Activated CD8-positive, alpha-beta memory T cell treated with anti-CD3 and anti-CD28 coated beads, Interleukin-2, amount 50 U/mL, for 48 hours (primary cell): ENCODE measurements around the gene MKNK1.
A peak's percentile ranks its signal among the peaks of the same experiment; 100 is the strongest.

Experiments used
- DNase-seq: peaks from one replicate; pipeline ENCODE4 v3.0.0-alpha.2; 2020

Gene MKNK1

GRCh38 chr1:46557403-46557802, 46.7 kb downstream of the MKNK1 start:
- no peak for DNase-seq

- DNase-seq = no peak
Measured at GRCh38 chr1:46556822-46557221, 47.2 kb downstream of the MKNK1 start.

- no peak for DNase-seq
Measured at GRCh38 chr1:46555826-46556619, 48.0 kb downstream of the MKNK1 start.

- no peak for DNase-seq
Measured at GRCh38 chr1:46554597-46555381, 49.3 kb downstream of the MKNK1 start.

- no peak for DNase-seq
Measured at GRCh38 chr1:46554236-46554596, 49.9 kb downstream of the MKNK1 start.

- DNase-seq = no peak
Measured at GRCh38 chr1:46553506-46553905, 50.6 kb downstream of the MKNK1 start.

- DNase-seq = no peak
Measured at GRCh38 chr1:46552357-46553237, 51.5 kb downstream of the MKNK1 start.

- DNase-seq = no peak
Measured at GRCh38 chr1:46551597-46552095, 52.4 kb downstream of the MKNK1 start, which contains the start of gene KNCN. TSS of gene KNCN (minus strand) at chr1:46551647. CDS start at chr1:46551215, 432 bp downstream.

- no peak for DNase-seq
Measured at GRCh38 chr1:46550751-46551231, 53.3 kb downstream of the MKNK1 start.

GRCh38 chr1:46549697-46550681, 54.1 kb downstream of the MKNK1 start:
- DNase-seq = peak; percentile 67

- DNase-seq = no peak
Measured at GRCh38 chr1:46547481-46548383, 56.3 kb downstream of the MKNK1 start.

GRCh38 chr1:46546210-46546609, 57.9 kb downstream of the MKNK1 start:
- no peak for DNase-seq

GRCh38 chr1:46545784-46546183, 58.3 kb downstream of the MKNK1 start:
- DNase-seq = no peak

GRCh38 chr1:46544561-46545240, 59.4 kb downstream of the MKNK1 start:
- DNase-seq = no peak

GRCh38 chr1:46543761-46544560, 60.1 kb downstream of the MKNK1 start:
- DNase-seq = no peak

- DNase-seq = no peak
Measured at GRCh38 chr1:46543382-46543760, 60.7 kb downstream of the MKNK1 start.

GRCh38 chr1:46539972-46540371, 64.1 kb downstream of the MKNK1 start:
- no peak for DNase-seq

GRCh38 chr1:46538147-46538546, 65.9 kb downstream of the MKNK1 start:
- DNase-seq = no peak

GRCh38 chr1:46537651-46538050, 66.4 kb downstream of the MKNK1 start:
- DNase-seq = no peak
